GM11168 (cell line): ENCODE measurements around the gene PDZRN3.

Experiments
- in situ Hi-C: fragments of 300-500 bp; cut with MboI; formaldehyde crosslinking; loops from one replicate; pipeline ENCODE4 v1.12.0; 2022; ENCODE audit warnings: low sequenced_read_pairs; ENCODE audit not compliant: unreplicated experiment

The PDZRN3 gene

GRCh38 chr3:73407577-73407976 lies 217.2 kb downstream of the PDZRN3 start:
- in situ Hi-C loops, result no loop called here

- in situ Hi-C loops, result no loop called here
Observed at GRCh38 chr3:73405853-73406252, 218.9 kb downstream of the PDZRN3 start.

DNA sequence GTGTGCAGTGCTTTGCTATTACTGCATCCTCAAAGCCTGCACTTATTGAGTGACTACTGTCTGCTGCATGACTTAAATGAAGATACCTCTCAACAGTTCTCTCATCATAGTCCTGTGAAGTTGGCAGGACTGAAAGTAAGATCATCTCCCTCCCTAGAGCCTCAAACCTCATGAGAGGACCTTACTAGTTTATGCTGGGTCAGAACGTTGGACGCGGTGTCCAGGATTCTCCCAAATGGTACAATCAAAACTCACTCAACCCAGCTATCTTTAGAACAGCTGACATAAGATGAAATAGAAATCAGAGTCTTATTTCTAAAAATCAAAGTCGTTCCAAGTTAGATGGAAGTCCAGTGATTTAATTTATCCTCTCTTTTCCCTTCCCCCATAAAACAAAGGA lies 219.7 kb downstream of the PDZRN3 start:
- in situ Hi-C loops, result no loop called here

DNA sequence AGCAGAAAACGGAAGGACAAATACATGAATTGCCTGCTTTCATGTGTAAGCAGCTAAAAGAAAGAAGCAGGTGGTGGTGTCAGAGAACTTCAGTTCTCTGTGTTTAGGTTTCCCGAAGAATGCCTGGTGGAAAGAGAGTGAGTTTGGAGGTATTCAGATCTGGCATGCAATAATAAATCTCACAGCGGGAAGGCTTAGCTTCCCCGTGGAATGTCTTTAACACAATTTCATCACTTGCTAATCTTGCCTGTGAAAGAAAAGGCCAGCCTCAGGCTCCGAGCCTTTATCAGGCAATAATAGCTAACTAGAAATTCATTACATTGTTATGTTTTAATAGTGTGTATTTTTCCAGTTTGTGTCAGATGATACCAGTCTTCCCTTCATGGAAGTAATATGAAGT lies 220.3 kb downstream of the PDZRN3 start:
- in situ Hi-C loops, result no loop called here

GRCh38 chr3:73403444-73403843 lies 221.3 kb downstream of the PDZRN3 start:
- in situ Hi-C loops, result no loop called here

- in situ Hi-C loops, result no loop called here
Observed at GRCh38 chr3:73401616-73402279, 223.0 kb downstream of the PDZRN3 start.

DNA sequence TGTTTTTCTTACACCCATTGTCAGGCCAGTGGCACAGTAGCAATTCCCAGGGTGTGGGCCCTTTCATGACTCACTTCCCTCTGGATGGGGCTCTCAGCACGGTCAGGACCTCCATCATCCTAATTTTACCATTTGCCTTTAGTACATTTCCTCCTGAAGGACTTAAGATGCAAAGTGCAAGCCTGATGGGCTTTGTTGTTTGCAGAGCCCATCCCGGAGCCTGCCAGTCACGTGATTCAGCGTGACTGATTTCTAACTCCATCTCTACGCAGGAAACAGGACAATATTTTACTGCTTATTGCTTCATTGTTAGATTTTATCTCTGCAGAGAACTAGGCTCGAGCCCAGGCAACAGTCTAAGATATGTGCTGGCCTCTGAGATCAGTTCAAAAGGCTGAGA lies 223.7 kb downstream of the PDZRN3 start:
- in situ Hi-C loops, result no loop called here

DNA sequence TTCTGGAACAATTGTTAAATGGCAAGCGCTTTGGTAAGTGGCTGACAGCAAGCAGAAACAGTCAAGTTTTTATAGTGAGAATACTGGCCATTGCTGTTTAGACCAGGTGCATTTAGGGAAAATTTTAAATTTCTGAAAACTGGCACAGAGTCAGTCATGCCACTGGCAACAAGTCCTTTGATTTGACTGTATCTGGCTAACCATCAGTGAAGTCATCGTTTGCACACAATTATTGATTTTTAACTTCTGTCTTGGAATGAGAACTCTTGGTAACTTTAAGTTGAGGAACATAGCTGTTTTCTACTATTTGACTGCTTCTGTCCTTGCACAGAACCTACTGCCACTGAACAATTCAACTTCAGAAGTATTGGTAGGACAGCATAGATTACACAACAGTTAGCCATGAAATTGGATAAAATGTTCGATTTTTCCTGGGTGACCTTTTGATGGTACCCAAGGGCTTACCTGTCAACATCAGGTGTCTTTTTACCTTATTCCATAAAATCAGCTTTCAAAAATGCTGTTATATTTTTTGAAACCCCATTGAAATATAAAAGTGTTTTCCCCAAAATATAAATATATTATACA lies 225.0 kb downstream of the PDZRN3 start:
- in situ Hi-C loops, result no loop called here

DNA sequence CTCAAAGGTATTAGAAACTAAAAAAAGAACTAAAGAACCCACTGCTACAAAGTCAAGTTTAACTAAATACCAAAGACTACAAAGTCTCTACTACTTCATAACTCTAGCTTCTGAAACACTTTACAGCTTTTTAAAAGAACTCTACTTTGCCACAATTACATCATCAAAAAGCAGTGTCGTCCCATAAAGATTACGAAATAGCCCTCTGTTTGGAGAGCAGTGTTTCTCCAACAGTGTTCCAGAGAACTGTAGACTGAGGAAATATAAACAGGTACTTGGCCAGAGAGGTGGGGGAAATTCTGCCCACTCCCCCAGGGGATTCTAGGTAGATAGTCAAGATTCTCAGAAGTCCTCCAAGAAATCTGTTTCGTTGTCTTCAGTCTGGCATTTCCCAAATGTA lies 225.6 kb downstream of the PDZRN3 start:
- in situ Hi-C loops, result no loop called here

GRCh38 chr3:73398084-73398483 lies 226.7 kb downstream of the PDZRN3 start:
- in situ Hi-C loops, result no loop called here

DNA sequence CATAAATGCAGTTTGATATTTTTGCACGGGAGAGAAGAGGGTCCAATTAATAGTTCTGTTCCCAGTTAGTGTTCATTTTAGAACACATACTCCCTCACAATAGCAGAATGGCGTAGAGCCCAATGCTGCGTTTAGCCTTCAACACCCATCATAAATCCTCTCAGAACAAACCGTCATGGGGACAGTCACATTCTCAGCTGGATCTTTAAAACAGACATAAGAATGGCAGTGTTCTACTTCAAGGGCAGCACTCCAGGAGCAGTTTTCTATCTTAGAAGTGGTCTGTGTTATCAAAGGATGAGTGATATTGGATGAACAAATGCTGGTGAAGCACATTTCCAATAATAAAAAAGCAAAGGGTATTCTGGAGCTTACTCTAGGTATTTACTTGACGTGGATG lies 230.5 kb downstream of the PDZRN3 start:
- in situ Hi-C loops, result no loop called here

- in situ Hi-C loops, result no loop called here
Observed at GRCh38 chr3:73393005-73393404, 231.7 kb downstream of the PDZRN3 start.

GRCh38 chr3:73391984-73392383 lies 232.8 kb downstream of the PDZRN3 start:
- in situ Hi-C loops, result no loop called here

DNA sequence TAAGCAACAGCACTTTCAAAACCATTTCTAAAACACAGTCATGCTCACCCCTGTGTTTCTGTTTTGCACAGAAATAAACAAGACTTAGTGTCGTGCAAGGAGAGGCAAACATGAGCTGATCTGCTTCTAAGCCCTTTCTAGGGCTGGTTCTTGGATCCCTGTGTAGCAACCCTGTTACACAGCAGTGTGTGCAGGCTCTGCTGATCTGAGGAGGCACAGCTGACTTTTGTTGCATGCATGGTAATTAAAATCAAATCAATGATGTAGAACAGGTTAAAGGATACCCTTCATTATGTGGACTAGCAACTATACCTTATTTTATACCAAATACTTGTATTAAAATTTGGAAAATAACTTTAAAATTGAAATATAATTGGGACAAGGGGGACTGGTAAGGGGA lies 234.8 kb downstream of the PDZRN3 start:
- in situ Hi-C loops, result no loop called here

GRCh38 chr3:73389117-73389813 lies 235.5 kb downstream of the PDZRN3 start:
- in situ Hi-C loops, result no loop called here

- in situ Hi-C loops, result no loop called here
Observed at GRCh38 chr3:73385568-73385967, 239.2 kb downstream of the PDZRN3 start.

GRCh38 chr3:73384091-73384906 lies 240.4 kb downstream of the PDZRN3 start:
- in situ Hi-C loops, result no loop called here

- in situ Hi-C loops, result no loop called here
Observed at GRCh38 chr3:73383470-73384049, 241.2 kb downstream of the PDZRN3 start.

DNA sequence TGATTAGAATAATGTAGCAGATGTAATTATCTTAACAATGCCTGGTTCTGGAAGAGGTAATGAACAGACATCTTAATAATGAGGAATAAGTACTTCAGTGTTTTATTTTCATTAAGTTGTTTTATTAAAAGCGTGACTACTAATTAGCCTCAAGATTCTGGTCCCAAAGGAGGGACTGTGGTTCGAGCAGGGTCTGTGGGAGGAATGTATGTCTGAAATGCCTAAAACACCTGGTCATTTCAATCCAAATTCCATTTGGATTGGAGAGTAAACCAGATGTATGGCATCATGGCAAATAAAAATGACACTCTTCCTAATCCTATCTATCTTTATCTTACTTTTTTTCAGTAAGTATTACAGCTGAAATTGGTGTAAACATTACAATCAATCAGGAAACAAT lies 243.2 kb downstream of the PDZRN3 start:
- in situ Hi-C loops, result no loop called here

DNA sequence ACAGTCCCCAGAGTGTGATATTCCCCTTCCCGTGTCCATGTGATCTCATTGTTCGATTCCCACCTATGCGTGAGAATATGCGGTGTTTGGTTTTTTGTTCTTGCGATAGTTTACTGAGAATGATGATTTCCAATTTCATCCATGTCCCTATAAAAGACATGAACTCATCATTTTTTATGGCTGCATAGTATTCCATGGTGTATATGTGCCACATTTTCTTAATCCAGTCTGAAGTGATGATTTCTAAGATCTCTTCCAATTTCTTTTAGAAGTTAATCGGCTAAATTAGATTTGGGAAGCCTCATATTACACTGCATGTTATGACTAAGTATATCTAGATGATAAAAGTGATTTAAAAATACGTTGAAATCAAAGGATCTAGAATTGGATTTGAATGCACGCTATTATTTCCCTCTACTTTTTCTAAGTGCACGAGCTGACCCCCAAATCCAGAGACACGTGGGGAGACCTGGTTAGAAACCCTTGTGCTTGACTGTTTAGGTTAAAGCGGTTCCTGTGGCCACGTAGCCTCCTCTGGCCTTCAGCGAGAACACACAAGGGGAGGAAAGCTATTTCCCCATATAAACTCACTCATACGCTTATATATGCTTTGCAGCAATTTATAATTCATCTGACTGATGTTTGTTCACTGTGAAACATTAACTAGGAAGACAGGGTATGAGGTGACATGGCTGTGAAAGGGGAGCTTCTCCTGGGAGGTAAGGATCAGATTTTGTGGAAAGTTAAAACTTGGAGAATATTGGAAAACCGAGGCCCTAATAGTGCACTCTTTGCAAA lies 243.8 kb downstream of the PDZRN3 start:
- in situ Hi-C loops, result no loop called here
